GM18499 (cell line): ENCODE data around the gene PDIA2.
"Not testable (repeated sequence)": the region's sequence is repeated elsewhere in the genome, so short reads cannot be mapped to it uniquely, and the experiment has no call there.

Source experiments
- ATAC-seq: cut with Tn5 transposase; IDR thresholded peaks from one replicate; pipeline ENCODE4 v1.9.1; 2021; ENCODE audit warnings: moderate number of reproducible peaks; ENCODE audit not compliant: insufficient read depth, unreplicated experiment

PDIA2 gene, protein sequence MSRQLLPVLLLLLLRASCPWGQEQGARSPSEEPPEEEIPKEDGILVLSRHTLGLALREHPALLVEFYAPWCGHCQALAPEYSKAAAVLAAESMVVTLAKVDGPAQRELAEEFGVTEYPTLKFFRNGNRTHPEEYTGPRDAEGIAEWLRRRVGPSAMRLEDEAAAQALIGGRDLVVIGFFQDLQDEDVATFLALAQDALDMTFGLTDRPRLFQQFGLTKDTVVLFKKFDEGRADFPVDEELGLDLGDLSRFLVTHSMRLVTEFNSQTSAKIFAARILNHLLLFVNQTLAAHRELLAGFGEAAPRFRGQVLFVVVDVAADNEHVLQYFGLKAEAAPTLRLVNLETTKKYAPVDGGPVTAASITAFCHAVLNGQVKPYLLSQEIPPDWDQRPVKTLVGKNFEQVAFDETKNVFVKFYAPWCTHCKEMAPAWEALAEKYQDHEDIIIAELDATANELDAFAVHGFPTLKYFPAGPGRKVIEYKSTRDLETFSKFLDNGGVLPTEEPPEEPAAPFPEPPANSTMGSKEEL

DNA sequence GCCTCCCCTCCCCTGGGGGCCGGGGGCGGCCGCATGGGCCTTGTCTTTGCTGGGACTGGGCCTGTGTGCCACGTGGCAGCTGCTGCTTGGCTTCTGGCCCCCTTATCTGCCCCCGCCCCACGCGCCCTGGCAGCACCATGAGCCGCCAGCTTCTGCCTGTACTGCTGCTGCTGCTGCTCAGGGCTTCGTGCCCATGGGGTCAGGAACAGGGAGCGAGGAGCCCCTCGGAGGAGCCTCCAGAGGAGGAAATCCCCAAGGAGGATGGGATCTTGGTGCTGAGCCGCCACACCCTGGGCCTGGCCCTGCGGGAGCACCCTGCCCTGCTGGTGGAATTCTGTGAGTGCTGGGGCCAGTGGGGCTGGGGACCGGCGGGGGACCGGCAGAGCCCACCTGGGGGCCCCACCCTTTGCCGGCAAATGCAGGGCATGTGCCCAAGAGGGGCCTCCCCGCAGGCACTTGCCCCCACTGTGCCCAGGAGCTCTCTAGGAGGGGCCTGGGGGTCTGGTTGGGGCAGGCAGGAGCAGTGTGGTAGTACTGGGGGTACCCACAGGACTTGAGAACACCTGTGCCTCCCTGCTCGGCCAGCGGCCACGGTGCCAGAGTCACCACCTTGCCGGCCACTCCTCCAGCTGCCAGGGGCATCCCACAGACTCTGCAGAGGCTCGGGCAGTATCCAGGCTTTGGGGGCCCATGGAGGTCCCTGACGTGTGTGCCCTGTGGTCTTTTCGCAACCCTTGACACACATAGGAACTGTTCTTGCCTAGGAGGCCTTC, at the start of gene PDIA2:
Gene PDIA2, plus strand, starts transcription at position 132 of the 773 bp plus-strand sequence. Its CDS starts 6 bp downstream, at position 138.
- ATAC-seq, result no peak

DNA sequence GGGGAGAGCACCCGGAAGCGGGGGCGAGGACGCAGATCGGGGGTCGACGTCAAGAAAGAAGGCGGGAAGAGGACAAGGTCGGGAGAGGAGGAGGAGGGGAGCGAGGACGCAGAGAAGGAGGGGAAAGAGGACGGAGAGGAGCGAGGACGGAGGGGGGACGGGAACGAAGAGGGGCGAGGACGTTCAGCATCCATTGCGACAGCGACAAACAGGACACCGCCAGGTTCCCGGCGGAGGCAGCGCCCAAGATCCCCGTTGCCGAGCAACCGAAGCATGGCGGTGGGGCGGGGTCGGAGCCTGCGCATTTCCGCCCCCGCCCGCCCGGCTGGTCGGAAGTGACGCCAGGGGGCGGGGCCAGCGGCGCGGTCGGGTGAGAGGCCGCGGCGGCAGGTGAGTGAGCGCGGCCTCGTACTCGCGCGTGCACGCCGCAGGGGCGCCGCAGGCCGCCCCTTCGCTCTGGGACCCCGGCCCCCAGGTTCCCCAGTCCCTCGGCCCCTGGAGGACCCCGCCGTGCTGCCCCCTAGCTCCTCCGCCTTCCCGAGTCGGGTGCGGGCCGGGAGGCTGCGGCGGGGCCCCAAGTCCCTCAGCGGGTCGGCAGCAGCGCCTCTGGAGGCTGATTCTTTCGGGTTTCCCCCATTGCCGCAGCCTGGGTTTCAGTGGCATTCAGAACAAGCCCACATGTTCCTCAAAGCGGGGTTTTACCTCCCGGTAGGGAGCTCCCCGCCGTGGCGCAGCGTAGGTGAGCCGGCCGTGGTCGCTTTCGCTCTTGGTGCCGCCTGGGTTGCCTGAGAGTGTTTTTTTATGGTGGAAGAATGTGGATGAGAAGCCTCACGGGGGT, 48.3 kb upstream of the PDIA2 start, which contains the start of gene FAM234A:
Gene FAM234A, plus strand, starts transcription at position 354 of the 838 bp plus-strand sequence. CDS start 19,593 bp downstream, outside the sequence.
- peak; percentile 61 for ATAC-seq

DNA sequence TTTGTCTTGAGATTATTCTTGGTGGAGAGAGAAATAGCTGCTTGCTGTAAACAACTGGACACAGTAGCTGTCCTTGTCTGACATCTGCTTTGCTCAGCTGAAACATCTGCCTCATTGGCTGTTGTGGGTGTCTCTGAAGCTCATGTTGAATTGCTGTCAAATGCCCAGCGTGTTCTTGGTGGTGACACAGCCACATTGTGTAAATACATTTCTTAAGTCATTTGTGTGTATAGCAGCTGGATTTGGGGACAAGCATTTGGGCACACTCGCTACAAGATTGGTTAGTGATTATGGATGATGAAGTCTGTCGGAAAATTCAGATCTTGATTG, 43.1 kb upstream of the PDIA2 start:
- no peak for ATAC-seq

DNA sequence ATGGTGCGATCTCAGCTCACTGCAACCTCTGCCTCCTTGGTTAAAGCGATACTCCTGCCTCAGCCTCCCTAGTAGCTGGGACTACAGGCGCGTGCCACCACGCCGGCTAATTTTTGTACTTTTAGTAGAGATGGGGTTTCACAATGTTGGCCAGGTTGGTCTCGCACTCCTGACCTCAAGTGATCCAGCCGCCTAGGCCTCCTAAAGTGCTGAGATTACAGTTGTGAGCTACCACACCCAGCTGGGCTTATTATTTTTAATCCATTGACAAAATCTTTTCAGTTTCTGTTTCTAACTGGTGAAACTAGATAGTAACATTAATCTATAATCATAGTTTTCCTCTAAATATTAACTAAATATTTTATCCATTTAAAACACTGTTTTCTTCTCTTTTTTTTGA, 42.4 kb upstream of the PDIA2 start:
- ATAC-seq, result no peak

DNA sequence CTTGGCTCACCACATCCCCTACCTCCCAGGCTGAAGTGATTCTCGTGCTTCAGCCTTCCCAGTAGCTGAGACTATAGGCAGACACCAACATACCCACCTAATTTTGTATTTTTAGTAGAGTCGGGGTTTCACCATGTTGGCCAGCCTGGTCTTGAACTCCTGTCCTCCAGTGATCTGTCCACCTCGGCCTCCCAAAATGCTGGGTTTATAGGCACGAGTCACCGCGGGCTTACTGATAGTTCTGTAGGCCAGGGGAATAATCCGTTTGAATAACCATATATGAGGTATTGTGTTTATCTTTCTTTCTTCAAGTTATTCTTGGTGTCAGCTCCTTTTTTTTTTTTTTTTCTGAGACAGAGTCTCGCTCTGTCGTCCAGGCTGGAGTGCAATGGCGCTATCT, 40.7 kb upstream of the PDIA2 start:
- no peak for ATAC-seq

DNA sequence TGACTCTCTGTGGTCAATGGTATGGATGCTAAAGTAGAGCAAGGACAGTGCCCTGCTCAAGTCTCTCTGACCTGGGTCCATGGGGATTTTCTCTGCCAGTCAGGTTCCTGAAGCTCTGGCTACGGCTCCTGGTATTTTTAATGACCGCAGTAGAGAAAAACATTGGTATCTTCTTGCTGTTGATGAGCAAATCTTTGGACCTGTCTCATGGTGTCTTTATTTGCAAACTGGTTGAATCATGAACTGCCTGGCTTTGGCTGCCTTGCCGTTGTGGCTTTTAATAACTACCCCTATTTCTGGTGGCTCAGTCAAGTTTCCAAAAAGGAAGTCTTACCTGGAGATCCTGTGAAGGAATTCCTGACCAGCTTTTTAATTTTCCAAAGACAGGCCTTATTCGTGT, 39.6 kb upstream of the PDIA2 start:
- no peak for ATAC-seq

DNA sequence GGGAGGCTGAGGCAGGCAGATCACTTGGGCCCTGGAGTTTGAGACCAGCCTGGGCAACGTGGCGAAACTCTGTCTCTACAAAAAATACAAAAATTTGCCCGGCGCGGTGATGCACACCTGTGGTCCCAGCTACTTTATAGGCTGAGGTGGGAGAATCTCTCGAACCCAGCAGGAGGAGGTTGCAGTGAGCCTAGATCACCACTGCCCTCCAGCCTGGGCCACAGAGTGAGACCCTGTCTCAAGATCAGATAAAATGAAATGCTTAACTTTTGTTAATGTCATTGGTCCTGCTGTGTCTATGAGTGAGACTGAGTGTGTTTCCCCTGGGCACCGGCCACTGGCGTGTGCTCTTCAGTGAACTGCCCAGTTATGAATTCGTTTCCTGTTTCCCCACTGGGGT, 37.9 kb upstream of the PDIA2 start:
- ATAC-seq, result no peak

DNA sequence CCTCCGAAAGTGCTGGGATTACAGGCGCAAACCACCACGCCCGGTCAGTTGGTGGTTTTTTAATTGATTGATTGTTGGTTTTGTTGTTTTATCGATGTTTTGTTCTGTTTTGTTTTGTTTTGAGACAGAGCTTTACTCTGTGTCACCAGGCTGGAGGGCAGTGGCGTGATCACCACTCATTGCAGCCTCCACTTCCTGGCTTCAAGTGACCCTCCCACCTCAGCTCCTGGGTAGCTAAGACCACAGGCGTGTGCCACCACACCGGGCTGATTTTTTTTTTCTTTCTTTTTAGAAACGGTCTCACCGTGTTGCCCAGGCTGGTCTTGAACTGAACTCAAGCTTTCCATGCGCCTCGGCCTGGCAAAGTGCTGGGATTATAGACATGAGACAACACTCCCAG, 35.9 kb upstream of the PDIA2 start:
- no peak for ATAC-seq

DNA sequence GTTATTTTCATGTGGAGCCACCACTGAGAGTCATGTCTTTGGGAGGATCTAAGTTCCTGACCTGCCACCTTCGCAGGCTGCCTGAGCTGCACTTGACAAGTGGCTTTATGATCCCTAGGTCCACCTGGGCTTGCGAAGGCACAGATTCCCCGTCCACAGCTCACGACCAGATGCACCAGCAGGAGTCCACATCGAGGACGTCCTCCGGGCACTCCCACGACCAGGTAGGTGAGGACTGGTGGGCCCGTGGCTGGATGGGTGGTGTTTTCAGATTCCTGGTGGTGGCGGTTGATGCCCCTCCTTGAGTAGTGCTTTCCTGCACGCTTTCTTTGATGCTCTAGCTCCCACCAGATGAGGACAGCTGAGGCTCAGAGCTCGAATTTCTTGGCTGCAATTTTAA, 33.5 kb upstream of the PDIA2 start:
- no peak for ATAC-seq

DNA sequence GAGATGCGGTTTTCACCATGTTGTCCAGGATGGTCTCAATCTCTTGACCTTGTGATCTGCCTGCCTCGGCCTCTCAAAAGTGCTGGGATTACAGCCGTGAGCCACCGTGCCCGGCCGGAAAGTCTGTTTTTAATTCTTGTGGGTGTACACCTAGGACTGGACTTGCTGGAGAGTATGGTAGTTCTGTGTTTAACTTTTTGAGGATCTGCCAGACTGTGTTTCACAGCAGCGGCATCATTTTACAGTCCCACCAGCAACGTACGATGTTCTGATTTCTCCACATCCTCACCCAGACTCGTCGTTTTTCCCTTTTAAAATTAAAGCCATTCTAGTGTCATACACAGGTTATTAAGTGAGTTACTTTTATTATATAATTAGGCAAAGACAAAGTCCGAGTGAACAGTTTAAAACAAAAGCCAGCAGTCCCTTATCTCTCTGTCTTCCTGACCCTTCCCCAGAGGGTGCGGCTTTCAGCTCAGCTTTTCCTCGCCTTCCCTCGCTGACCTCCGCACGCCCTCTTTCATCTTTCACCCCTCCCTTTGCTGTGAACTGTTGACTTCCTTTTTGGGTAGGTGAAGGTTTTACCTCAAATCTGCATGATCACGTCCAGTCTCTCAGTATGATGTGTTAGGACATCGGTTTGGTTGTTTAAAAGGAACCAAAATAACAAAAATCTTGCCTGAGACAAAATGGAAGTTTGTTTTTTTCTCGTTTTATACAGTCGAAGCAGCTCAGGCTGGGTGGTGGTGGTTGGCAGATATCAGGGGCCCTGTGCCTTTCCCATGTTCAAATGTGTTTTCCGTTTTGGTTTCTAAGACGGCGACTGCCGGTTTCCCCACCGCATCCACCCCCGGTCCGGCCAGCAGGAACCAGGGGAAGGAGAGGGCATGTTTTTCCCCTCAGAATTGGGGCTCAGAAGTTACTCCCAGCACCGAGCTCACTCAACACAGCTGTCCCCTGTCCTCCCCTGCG, 30.3 kb upstream of the PDIA2 start:
- no peak for ATAC-seq

DNA sequence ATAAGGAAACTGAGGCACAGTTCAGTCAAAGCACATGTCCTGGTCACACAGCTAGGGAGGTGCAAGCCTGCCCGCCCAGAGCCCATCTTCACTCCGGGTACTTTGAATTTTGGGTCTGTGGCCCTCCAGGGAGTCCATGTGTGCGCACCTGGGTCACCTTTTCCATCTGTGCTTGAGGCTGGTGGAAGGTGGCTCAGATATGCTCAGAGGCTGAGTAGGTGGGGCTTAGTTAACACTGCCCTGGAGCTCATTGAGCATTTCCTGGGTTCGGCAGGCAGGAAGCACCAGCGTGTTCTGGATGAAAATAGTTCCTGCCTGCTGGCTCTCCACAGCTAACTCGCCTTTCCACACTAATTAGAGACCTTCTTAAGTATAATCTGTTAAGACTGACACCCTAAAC, 29.1 kb upstream of the PDIA2 start:
- no peak for ATAC-seq

DNA sequence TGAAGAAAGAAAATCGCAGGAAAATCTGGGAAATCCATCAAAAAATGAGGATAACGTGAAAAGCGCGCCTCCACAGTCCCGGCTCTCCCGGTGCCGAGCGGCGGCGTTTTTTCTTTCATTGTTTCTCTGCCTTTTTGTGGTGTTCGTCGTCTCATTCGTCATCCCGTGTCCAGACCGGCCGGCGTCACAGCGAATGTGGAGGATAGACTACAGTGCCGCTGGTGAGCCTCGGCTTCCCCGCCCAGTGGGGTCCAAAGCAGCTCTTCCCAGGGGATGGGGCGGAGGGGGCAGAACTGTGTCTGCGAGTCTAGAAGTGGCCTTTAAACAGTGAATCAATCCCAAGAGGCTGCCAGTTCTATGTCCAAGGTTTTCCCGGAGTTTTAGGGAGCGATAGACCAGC, 28.5 kb upstream of the PDIA2 start:
- no peak for ATAC-seq

DNA sequence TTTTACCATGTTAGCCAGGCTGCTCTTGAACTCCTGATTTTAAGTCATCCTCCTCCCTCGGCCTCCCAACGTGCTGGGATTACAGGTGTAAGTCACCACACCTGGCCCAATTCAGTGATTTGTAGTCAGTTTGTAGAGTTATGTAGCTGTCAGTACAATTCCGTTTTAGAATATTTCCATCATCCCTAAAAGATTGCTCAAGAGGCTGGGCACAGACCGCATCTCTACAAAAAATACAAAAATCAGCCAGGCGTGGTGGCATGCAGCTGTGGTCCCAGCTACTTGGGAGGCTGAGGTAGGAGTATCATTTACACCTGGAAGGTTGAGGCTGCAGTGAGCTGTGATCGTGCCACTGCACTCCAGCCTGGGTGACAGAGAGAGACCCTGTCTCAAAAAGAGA, 27.8 kb upstream of the PDIA2 start:
- no peak for ATAC-seq

DNA sequence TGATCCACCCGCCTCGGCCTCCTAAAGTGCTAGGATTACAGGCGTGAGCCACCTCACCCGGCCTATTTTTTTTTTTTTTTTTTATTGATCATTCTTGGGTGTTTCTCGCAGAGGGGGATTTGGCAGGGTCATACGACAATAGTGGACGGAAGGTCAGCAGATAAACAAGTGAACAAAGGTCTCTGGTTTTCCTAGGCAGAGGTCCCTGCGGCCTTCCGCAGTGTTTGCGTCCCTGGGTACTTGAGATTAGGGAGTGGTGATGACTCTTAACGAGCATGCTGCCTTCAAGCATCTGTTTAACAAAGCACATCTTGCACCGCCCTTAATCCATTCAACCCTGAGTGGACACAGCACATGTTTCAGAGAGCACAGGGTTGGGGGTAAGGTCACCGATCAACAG, 24.9 kb upstream of the PDIA2 start:
- ATAC-seq, result not testable (repeated sequence)

DNA sequence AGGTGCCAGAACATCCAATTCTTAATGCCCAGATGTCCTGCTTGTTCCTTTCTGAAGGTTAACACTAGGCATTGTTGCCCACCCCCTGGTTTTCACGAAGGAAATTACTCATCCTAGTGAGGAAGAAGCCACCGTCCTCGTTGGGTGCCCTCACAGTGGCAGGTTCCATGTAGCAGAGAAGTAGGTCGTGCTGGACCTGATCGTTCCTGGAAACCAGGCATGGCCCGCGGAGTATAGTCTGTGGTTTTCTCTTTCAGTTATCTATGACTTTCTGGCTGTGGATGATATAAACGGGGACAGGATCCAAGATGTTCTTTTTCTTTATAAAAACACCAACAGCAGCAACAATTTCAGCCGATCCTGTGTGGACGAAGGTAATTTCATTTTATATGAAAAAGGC, 23.7 kb upstream of the PDIA2 start:
- ATAC-seq, result no peak

DNA sequence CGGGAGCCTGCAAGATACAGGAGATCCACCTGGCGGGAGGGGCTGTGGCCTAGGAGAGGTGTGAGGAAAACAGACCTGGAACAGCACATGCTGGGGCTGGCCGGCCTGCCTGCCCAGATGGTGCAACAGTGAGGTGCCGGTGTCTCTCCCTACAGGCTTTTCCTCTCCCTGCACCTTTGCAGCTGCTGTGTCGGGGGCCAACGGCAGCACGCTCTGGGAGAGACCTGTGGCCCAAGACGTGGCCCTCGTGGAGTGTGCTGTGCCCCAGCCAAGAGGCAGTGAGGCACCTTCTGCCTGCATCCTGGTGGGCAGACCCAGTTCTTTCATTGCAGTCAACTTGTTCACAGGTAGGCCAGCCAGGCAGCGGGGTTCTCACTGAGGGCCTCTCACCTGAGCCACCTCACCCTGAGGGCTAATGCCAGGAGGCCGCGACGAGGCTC, 23.1 kb upstream of the PDIA2 start:
- no peak for ATAC-seq

DNA sequence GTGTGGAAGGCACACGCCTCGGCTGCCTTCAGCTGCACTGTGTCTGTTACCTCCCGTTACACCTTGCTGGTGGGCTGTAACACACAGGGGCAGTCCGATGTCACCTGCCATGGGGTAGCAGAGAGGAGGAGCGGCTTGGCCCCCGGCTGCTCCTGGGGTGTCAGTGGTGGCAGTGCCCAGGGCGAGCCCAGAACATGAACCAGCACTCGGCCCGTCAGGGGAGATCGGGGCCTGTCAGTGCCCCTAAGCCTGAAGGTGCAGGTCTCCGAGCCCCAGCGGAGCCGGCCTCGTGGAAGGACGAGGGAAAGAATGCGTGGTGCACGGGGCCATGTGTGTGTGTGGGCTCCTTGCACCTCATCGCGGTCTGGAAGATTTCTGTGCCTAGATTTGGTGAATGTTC, 22.6 kb upstream of the PDIA2 start:
- ATAC-seq, result no peak

DNA sequence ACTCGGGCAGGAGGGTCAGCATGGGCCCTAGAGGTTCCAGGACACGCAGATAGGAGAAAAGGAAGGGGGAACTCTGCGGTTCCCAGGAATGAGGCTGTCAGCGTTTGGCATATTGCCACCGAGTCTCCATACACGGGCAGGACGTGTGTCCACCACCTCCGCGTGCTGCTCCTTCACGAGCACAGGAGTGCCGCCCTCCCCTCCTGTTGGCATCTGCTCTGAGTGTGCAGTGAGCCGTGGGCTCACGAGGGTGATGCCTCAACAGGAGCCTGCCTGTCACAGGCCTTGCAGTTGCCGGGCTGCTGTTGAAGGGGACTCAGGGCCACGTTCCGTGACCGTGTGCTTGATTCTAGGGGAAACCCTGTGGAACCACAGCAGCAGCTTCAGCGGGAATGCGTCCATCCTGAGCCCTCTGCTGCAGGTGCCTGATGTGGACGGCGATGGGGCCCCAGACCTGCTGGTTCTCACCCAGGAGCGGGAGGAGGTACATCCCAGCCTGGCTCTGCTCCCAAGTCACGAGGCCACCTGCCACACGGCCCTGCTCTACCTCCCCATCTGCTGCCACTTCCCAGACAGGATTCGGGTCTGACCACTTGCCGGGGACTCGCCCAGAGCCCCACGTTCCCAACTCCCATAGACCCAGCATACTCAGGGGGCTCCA, 21.8 kb upstream of the PDIA2 start:
- no peak for ATAC-seq
